ENCODE measurements around the gene DAZL.
"Not testable (repeated sequence)": the region's sequence is repeated elsewhere in the genome, so short reads cannot be mapped to it uniquely, and the experiment has no call there.

DAZL gene, protein sequence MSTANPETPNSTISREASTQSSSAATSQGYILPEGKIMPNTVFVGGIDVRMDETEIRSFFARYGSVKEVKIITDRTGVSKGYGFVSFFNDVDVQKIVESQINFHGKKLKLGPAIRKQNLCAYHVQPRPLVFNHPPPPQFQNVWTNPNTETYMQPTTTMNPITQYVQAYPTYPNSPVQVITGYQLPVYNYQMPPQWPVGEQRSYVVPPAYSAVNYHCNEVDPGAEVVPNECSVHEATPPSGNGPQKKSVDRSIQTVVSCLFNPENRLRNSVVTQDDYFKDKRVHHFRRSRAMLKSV

GRCh38 chr3:16604887-16605602 lies at the start of gene DAZL:
TSS of gene DAZL (minus strand) at chr3:16605423. CDS start at chr3:16605205, 218 bp downstream.
- DNase-seq (ENCODE audit: low read depth in 2 of 2), result no peak

DNA sequence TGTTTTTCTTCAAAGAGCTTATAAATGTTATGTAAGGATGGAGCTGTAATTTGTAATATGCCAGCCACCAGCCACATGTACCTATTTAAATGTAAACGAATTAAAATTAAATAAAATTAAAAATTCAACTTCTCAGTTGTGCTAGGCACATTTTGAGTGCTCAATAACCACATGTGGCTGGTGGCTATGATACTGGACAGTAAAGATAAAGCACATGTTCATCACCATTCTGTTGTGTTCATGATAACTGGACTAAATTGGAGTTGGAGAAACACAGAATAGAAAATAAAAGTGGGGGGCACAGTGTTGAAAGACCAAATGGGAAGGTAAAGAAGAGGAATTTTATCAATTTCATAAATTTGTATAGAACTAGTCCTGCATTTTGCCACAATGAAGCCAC lies 49.8 kb upstream of the DAZL start:
- DNase-seq (ENCODE audit: low read depth in 2 of 2), result no peak

DNA sequence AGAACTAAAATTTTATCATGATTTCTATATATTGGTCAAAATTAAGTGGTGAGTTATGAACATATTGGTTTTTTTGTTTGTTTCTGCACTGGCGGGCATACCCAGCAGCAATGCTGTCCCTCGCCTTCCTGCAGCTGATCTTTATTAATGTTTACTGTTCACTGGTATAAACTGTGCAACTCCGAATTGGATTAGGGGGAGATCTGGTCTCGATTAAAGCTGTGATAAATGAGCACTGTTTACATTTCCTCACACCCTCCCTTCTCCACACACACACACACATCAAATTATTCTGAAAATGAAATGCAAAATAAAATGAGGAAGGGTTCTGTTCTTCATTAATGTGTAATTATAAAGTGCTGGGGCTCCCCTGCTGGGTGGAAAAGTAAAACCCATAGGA lies 48.5 kb upstream of the DAZL start:
- no peak for DNase-seq (ENCODE audit: low read depth in 2 of 2)

DNA sequence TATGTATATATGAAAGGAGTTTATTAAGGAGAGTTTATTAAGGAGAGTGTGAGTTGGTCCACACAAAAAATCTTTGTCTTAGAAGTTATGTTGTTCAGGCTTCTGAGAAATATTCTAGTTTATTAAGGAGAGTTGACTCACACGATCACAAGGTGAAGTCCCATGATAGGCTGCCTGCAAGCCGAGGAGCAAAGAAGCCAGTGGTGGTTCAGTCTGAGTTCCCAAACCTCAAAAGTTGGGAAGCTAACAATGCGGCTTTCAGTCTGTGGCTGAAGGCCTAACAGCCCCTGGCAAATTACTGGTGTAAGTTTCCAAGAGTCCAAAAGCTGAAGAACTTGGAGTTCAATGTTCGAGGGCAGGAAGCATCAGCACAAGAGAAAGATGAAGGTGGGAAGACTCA lies 42.4 kb upstream of the DAZL start:
- no peak for DNase-seq (ENCODE audit: low read depth in 2 of 2)

DNA sequence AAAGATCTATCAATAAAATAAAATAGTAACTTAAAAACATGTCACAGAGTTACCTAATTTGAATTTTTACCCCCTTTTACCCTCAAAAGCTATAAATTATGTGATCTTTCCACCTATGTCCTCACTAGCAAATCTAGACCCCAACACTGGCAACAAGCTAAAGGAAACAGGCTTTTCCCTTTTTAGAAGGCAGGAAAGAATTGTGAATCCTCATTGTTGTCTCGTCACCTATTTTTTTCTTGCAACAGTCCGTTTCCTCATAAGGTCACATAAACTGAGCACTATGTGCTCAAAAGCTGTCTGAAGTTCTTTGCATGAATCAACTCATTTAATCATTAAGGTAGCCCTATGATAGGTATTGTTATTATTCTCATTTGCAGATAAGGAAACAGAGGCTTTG lies 34.6 kb upstream of the DAZL start:
- no peak for DNase-seq (ENCODE audit: low read depth in 2 of 2)

DNA sequence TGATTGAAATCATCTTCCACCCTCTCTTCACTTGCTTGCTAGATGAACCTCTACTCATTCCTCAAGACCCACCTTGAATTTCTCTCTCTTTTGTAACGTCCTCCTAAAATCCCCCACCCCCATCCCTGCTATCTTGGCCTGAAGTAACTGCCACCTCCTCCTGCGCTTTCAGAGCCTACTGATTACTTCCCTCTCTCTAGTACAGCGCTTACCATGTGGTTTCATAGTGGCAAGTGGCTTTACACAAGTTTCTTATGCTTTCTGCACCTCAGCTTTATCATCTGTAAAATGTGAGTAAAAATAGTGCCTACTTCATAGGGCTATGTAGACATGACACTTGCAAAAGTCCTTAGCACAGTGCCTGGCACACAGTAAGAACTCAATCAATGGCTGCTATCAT lies 28.7 kb upstream of the DAZL start:
- DNase-seq (ENCODE audit: low read depth in 2 of 2), result no peak

DNA sequence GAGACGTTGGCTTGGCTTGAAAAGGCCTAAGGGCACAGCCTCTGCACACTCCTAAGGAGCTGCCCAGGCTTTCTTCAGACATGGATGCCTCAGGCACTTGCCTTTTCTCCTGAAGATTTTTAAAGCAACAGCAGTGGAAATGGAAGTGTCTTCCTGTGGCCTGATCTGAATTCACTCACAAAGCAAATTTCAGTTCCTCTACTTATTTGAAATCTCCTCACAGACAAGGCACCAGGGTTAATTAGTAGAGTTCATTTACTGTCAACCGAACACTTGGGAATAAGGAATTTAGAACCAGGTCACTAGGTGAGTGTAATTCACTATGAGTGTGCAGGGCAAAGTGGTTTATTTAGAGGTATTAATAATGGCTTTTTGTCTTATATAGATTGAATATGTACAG lies 27.2 kb upstream of the DAZL start:
- no peak for DNase-seq (ENCODE audit: low read depth in 2 of 2)

GRCh38 chr3:16618721-16619120 lies 13.5 kb upstream of the DAZL start:
- no peak for DNase-seq (ENCODE audit: low read depth in 2 of 2)

DNA sequence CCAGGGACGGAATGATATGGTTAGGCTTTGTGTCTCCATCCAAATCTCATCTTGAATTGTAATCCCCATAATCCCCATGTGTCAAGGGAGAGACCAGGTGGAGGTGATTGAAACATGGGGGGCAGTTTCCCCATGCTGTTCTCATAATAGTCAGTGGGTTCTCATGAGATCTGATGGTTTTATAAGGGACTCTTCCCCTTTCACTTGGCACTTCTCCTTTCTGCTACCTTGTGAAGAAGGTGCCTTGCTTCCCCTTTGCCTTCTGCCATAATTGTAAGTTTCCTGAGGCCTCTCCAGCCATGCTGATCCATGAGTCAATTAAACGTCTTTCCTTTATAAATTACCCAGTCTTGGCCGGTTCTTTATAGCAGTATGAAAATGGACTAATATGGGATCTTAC lies 11.9 kb upstream of the DAZL start:
- DNase-seq (ENCODE audit: low read depth in 2 of 2), result not testable (repeated sequence)

DNA sequence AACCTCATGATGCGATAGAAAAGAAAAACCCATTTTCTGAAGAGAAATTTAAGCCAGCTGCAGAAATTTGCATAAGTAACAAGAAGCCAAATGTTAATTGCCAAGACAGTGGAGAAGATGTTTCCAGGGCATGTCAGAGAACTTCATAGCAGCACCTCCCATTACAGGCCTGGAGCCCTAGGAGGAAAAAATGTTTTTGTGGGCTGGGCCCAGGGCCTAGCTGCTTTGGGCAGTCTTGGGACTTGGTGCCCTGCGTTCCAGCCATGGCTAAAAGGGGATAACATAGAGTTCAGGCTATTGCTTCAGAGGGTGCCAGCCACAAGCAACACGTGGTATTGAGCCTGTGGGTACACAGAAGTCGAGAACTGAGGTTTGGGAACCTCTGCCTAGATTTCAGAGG lies 10.9 kb upstream of the DAZL start:
- no peak for DNase-seq (ENCODE audit: low read depth in 2 of 2)

DNA sequence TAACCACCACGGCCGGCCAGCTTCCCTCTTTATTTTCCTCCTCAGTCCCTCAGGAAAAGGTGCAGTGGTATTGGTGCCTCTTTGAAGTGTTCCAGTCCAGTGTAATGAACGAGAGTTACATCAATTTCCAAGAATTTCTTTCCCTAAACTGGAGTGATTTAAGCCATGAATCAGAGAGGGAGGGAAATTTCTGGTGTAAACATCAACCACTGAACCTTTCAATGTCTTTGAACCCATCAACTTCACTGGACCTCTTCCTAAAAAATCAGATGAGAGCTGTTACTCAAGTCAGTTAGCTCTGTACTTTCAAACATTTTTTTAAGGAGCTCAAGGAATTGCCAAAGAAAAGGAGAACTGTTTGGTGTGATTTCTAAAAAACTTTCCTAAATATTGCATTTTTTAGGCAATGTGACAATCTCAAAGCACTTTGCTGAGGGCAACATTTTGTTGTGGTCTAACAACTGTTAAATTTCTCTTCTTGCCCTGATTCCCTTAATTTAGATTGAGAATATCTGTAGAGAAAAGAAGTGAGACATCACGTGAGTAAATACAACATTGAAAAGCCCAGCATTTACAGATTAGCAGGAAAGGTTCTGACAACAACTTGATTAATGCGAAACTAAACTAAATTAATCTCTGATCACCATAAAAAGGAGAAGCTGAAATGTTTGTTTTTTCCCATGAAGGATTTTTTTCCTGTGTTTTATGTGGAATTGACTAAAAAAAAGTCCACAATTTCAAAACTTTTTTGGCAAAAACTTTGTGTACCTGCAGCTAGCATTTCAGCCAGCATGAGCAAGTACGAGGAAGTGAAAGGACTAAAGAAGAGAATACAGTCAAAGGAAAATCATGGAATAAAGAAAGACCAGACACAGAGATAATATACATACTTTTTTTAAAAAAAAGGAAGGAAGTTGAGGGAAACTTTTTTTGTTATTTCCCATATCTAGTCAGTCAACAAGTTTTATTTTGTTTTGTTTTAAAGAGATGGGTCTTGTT lies 9.1 kb upstream of the DAZL start:
- DNase-seq (ENCODE audit: low read depth in 2 of 2), result no peak

DNA sequence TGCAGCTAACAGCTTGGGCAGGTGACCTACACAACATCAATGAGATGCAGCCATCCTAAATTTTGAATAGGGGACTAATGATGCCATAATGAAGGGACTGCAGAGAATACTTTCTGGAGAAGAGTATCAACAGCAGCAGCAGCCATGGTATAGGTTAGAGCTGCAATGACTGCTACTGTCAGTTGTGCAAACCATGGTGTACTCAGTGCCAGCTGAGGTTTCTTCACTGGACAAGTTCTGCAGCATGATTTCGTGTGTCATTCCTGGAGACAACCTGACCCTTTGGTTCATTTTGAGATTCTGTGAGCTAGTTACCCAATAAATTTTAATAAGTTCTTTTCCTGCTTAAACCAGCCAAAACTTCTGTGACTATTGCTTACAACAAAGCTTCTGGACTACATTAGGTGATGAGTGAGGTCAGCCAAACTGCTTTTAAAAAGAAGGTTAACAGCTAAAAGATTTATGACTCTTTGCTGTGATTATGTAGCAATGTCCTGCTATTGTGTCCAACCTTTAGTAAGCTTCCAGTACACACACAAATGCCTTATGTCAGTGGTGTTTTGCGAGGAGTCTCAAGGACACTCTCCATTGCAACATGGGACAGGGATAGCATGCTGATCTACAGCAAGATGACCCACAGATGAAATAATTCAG lies 4.8 kb upstream of the DAZL start:
- DNase-seq (ENCODE audit: low read depth in 2 of 2), result no peak

GRCh38 chr3:16608816-16609215 lies 3.6 kb upstream of the DAZL start:
- DNase-seq (ENCODE audit: low read depth in 2 of 2), result no peak

DNA sequence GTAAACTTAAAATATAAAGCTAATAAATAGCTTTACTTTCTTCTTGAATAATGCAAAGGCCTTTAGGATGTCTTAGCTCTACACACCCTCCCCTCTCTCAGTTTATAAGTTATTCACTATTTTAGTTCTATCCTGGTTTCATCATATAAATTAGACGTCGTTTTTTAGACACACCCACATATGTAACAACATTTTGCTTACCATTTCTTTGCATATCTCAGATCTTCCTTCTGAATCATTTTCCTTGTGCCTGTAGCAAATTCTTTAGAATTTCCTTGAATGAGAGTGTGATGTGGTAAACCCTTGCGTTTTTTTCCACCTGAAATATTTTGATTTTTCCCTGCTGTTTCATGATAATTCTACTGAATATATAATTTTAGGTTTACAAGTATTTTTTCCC lies 2.5 kb upstream of the DAZL start:
- no peak for DNase-seq (ENCODE audit: low read depth in 2 of 2)

DNA sequence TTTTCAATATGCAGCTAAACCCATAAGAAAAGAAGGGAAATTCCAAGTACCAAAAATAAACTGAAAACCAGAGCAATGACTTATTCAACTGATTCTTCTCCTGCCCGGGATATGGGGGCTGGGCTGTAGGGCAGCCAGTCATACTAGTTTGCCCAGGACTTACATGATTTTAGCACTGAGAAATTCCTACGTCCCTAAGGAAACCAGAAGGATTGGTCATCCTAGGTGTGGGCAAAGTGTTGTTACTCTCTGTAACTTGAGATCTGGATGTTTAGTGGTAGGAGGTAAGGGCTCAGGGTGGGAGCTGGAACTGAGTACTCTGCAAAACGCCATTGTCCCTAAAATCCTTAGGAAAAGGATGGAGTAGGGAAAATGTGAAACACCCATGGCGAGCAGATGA lies 1.2 kb upstream of the DAZL start:
- DNase-seq (ENCODE audit: low read depth in 2 of 2), result no peak

DNA sequence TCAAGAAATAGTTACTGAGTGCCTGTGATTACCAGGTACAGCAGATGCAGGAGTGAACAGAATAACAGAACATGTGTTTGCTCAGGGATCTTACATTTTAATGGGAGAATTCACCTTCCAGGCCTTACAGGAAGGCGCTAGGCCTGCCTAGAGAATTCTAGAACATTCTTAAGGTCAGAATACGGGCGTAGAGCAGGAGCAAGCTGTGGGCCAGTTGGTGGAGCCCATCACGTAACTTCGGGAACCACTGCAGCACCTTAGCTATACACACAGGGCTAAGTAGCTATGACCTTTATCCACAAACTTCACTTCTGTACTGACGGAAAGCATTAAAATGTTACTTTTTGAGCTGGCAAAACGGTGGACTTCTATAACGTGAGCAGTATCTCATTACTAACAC lies 743 bp upstream of the DAZL start:
- no peak for DNase-seq (ENCODE audit: low read depth in 2 of 2)

- no peak for DNase-seq (ENCODE audit: low read depth in 2 of 2)
Observed at GRCh38 chr3:16604433-16604832, 790 bp downstream of the DAZL start.

DNA sequence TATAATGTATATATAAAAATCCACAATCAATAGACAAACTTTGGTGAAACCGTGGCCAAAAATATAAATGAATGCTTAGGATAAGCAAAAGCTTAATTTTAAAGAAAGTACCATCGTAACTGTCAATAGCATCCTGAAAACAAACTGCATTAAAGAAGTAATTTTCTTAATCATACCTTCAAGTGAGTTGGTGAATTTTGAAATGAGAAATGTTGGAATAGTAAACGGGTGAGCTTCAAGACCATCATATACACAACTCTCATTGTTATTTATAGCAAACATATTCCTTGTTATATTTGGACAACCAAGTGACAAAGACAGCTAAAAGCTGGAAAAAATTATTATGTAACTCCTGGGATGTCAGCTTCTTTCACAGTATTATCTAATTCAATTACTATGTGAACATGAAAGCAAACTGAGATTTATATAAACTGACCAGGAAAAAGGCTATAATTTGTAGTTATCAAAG lies 3.7 kb downstream of the DAZL start:
- no peak for DNase-seq (ENCODE audit: low read depth in 2 of 2)

GRCh38 chr3:16600780-16601536 lies 4.3 kb downstream of the DAZL start:
- DNase-seq (ENCODE audit: low read depth in 2 of 2), result peak; percentile 79 to 82

GRCh38 chr3:16599694-16600093 lies 5.5 kb downstream of the DAZL start:
- DNase-seq (ENCODE audit: low read depth in 2 of 2), result no peak
